ENCODE measurements around the gene HUS1. TPM values are rescaled to one million over a fixed set of nuclear protein-coding genes. Genes with fewer than 3 reads are reported as not detected.
"Not testable (repeated sequence)": the region's sequence is repeated elsewhere in the genome, so short reads cannot be mapped to it uniquely, and the experiment has no call there.

The HUS1 gene
- total RNA-seq (2014; rRNA removed; shearing (Covaris generic)): 12.2 and 15.9 TPM in 2 replicates

DNA sequence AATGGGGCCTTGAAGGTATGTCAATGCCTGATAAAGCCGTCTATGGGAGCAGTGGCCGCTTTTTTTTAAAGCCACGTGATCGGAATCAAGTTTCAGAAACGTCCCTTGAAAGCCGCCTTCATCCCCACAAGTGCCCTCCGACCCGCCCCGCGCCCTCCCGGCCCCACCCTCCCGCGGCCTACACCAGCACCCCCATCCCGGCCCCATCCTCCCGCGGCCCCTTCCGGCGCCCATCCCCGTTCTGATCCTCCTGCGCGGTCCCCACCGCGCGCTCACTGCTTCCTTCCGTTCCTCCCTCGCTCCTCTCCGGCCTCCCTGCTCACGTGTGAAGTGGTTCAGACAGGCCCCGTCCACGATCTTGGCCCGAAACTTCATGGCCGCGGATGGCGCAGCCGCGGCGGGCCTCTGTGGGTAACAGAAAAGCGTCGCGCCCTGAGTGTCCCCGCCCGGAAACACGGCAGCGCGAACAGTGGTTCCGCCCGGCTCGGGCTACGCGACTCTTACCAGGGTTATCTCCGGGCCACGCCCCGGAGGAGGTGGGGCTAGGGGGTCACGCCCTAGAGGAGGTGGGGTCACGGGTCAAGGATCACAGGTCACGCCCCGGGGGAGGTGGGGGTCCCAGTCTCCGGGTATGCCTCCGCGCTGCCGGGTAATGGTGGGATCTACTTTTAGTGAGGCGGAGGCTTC, at the start of gene HUS1:
Gene HUS1, minus strand, starts transcription at position 471 of the 687 bp plus-strand sequence. Its CDS starts 96 bp downstream, at position 375.
- Histone ChIP-seq H3K4me3 (ENCODE audit: insufficient read depth, low read depth, low read length) (peak within 1 kb of the TSS; percentile 69), H3K27me3 (ENCODE audit: control insufficient read depth, insufficient read depth, low read length) (no peaks in the 10 kb centered on the region), H3K36me3 (replicated peaks; ENCODE audit: control insufficient read depth, insufficient read depth, low read length) (peaks cover 27% of the 10 kb centered on the region)
- peak; percentile 98 for DNase-seq

DNA sequence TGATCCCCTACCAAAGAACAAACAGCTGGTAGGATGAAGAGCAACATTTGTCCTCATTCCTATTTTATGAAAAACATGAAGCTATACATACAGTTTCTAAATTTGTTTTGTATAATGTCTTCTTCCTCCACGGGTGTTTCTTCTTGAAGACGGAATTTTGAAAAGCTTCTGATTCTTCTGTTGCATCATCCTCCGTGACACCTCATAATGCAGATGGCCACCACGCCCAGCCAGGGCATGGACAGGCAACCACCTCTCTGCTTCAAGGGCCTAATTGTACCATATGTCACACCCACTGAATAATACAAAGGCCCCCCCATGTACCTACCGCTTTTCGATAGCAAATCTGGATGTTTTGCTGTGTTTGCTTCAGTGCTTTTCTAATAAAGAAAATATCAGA, 49.5 kb upstream of the HUS1 start, which contains the start of gene SUN3:
Gene SUN3, minus strand, starts transcription at position 170 of the 400 bp plus-strand sequence. Its CDS starts 169 bp downstream, at position 1.
- no peak for DNase-seq
- Histone ChIP-seq H3K4me3 (ENCODE audit: insufficient read depth, low read depth, low read length) (no peak within 1 kb of the TSS), H3K27me3 (ENCODE audit: control insufficient read depth, insufficient read depth, low read length) (peaks cover under 1% of the 10 kb centered on the region; the same call in 1 of the 2 replicates)

DNA sequence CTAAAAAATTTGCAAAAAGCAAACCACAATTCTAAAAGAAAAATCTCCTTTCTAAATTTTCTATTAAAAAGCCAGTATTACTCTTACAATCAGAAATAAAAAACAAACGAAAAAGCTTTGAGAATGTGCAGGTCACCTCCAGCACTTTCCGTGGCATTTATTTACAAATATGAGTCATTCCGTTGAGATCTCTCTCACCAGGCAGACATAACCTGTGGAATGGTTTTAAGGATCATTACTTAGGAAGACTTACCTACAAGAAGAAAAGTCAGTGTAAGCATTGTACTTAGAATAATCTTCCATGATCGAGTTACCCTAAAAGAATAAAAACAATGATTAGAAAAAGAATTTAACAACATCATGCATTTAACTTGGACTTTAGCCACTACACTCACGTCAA, 46.2 kb upstream of the HUS1 start:
- DNase-seq: no peak
- no peaks in the 10 kb centered on the region for H3K36me3 ChIP-seq (replicated peaks; ENCODE audit: control insufficient read depth, insufficient read depth, low read length)

More for the DNA sequence above, 49.5 kb upstream of the HUS1 start, which contains the start of gene SUN3:
- H3K36me3 ChIP-seq (replicated peaks; ENCODE audit: control insufficient read depth, insufficient read depth, low read length): no peaks in the 10 kb centered on the region

DNA sequence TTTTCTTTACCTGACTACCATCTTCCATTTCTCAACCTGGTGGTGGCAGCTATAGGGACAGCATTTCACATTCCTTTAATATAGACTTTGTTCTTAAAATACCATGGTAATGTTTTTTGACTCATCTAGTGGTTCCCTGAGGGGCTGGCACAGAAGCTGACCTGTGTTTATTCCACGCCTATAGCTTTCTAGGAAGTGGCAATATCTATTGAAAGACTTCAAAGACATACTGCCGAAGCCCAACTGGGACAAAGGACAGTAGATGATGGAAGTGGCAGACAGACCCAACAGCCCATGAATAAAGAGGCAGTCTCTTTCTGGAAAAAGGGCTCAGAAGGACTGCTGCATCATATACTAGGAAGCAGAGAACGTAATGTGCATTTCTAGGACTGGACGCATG, 38.3 kb upstream of the HUS1 start:
- Histone ChIP-seq H3K27me3 (ENCODE audit: control insufficient read depth, insufficient read depth, low read length) (no peaks in the 10 kb centered on the region), H3K36me3 (replicated peaks; ENCODE audit: control insufficient read depth, insufficient read depth, low read length) (no peaks in the 10 kb centered on the region), H3K4me3 (ENCODE audit: insufficient read depth, low read depth, low read length) (no peak overlapping the region)
- DNase-seq: no peak

More for the DNA sequence above, 46.2 kb upstream of the HUS1 start:
- Histone ChIP-seq H3K4me3 (ENCODE audit: insufficient read depth, low read depth, low read length) (no peak overlapping the region), H3K27me3 (ENCODE audit: control insufficient read depth, insufficient read depth, low read length) (no peaks in the 10 kb centered on the region)

DNA sequence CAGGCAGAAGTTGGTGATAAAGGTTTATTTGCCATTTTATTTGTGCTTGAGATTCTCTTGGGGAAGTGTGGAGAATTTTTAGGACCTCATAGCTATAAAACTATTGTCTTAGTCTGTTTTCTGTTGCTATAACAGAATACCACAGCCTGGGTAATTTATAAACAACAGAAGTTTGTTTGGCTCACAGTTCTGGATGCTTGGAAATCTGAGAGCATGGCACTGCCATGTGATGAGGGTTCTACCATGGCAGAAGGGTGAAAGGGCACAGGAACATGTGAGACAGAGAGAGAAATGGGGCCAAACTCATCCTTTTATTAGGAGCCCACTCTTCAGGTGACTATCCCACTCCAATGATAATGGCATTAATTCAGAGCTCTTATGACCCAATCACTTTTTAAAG, 37.2 kb upstream of the HUS1 start:
- Histone ChIP-seq H3K27me3 (ENCODE audit: control insufficient read depth, insufficient read depth, low read length) (no peaks in the 10 kb centered on the region), H3K4me3 (ENCODE audit: insufficient read depth, low read depth, low read length) (no peak overlapping the region), H3K36me3 (replicated peaks; ENCODE audit: control insufficient read depth, insufficient read depth, low read length) (no peaks in the 10 kb centered on the region)
- DNase-seq: no peak

DNA sequence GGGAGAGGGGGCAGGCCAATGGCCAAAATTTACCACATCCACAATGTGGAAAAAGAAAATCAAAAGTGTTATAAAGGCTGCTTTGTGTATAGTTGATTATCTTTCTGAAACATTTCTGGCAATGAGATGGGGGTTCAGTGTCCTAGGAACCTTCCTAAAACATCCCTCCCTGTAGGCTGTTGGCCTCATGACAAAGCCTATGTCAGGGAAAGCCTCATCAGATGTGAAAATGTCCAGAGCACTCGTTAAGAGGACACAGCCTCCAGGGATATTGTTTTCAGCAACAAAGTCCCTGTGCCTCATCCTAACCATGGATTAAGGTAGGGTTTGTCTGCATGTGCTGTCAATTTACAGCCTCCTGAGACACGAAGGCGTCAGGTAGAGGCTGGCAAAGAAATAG, 32.5 kb upstream of the HUS1 start:
- no peaks in the 10 kb centered on the region; the same call in 1 of the 2 replicates for H3K27me3 ChIP-seq (ENCODE audit: control insufficient read depth, insufficient read depth, low read length)
- DNase-seq: no peak
- H3K36me3 ChIP-seq (replicated peaks; ENCODE audit: control insufficient read depth, insufficient read depth, low read length): no peaks in the 10 kb centered on the region
- no peak overlapping the region for H3K4me3 ChIP-seq (ENCODE audit: insufficient read depth, low read depth, low read length)

DNA sequence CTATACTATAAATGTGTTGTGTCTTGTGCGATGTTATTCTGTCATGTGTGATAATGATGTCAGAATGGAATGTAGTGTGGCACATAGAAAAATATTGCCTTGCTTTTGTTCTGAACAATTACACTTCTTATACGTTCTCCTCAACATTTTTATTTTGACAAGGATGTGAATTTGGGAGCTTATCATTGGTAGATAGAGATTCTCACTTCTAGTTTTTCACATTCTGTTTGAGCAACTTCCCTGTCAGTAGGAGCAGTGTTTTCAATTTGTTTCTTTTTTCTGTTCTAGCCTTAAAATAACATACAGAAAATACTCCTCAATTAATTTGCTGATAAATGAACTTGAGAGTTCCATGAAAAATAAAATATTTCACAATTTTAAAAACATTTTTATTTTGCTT, 31.9 kb upstream of the HUS1 start:
- Histone ChIP-seq H3K4me3 (ENCODE audit: insufficient read depth, low read depth, low read length) (no peak overlapping the region), H3K36me3 (replicated peaks; ENCODE audit: control insufficient read depth, insufficient read depth, low read length) (no peaks in the 10 kb centered on the region), H3K27me3 (ENCODE audit: control insufficient read depth, insufficient read depth, low read length) (no peaks in the 10 kb centered on the region; the same call in 1 of the 2 replicates)
- no peak for DNase-seq

DNA sequence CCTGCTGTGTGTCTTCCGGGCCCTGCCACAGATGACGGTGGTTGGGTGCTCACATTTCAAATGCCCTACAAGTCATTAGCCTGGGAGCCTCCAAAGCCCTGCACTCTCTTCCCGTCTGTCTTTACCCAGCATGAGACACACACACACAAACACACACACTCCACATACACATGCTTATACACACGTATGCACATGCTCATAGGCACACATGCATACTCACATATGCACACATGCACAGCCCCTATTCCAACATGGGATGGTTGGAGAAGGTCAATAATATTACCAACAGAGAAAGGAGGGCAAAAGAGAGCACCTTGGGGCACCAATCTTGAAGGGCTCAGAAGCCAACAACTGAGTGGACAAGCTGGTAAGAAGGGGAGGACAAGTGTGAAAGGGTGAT, 30.5 kb upstream of the HUS1 start:
- Histone ChIP-seq H3K27me3 (ENCODE audit: control insufficient read depth, insufficient read depth, low read length) (no peaks in the 10 kb centered on the region; the same call in 1 of the 2 replicates), H3K36me3 (replicated peaks; ENCODE audit: control insufficient read depth, insufficient read depth, low read length) (no peaks in the 10 kb centered on the region), H3K4me3 (ENCODE audit: insufficient read depth, low read depth, low read length) (no peak overlapping the region)

DNA sequence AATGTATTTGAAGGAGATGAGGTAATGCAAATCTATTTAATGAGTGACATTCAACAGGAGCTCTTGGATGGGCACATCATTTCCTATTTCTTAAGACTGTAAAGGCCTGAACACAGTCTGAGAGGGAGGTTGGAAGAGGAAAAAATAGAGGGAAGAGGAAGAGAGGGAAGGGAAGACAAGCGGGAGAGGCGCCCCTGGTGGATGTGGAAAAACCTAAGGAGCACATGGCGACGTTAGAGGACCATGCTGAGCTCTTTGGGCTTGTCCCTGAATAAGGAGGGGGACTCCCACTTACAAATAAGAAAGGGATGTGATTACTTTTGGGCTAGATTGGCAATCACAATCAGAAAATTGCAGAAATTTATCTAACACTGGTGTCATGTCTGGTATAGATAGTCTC, 29.8 kb upstream of the HUS1 start:
- no peaks in the 10 kb centered on the region for H3K36me3 ChIP-seq (replicated peaks; ENCODE audit: control insufficient read depth, insufficient read depth, low read length)
- no peaks in the 10 kb centered on the region; the same call in 1 of the 2 replicates for H3K27me3 ChIP-seq (ENCODE audit: control insufficient read depth, insufficient read depth, low read length)
- H3K4me3 ChIP-seq (ENCODE audit: insufficient read depth, low read depth, low read length): no peak overlapping the region
- peak; percentile 22 for DNase-seq

More for the DNA sequence above, 30.5 kb upstream of the HUS1 start:
- DNase-seq: no peak

DNA sequence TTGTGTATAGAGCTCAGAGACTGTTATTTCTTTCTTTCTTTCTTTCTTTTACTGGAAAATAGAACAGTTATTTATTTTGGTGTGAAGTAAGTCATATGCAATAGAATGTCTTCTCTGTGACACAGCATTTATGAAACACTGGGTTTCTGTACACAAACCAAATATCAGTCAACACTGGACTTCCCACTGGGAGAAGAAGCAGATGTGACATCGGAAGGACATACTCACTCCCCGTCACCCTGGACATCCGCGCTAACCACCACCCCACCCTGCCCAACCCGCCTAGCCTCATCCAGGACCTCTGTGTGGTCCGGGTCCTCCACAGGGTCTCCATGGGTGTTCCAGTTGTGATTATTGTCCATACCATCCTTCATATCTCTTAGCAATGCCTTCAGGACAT, 27.5 kb upstream of the HUS1 start:
- no peaks in the 10 kb centered on the region; the same call in 1 of the 2 replicates for H3K27me3 ChIP-seq (ENCODE audit: control insufficient read depth, insufficient read depth, low read length)
- H3K4me3 ChIP-seq (ENCODE audit: insufficient read depth, low read depth, low read length): no peak overlapping the region
- no peak for DNase-seq
- no peaks in the 10 kb centered on the region for H3K36me3 ChIP-seq (replicated peaks; ENCODE audit: control insufficient read depth, insufficient read depth, low read length)

DNA sequence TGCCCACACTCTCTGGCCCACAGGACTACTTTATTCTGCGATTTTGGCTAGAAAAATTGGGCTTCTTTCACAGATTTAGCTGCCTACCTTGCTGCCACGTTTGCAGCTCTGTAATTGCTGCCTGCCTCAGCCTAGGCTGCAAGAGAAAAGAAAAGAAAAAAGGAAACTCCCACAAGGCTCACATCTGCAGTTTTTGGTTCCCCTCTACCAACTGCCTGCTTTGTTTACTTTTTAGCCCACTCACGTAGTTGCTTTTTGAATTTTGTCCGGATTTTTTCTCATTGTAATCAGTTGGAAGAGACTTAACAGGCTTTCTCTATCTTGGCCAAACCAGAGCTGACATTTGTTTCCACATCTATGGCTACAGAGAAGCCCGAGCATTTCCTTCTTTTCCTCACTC, 25.2 kb upstream of the HUS1 start:
- DNase-seq: no peak
- no peaks in the 10 kb centered on the region for H3K27me3 ChIP-seq (ENCODE audit: control insufficient read depth, insufficient read depth, low read length)
- H3K4me3 ChIP-seq (ENCODE audit: insufficient read depth, low read depth, low read length): no peak overlapping the region
- H3K36me3 ChIP-seq (replicated peaks; ENCODE audit: control insufficient read depth, insufficient read depth, low read length): no peaks in the 10 kb centered on the region

DNA sequence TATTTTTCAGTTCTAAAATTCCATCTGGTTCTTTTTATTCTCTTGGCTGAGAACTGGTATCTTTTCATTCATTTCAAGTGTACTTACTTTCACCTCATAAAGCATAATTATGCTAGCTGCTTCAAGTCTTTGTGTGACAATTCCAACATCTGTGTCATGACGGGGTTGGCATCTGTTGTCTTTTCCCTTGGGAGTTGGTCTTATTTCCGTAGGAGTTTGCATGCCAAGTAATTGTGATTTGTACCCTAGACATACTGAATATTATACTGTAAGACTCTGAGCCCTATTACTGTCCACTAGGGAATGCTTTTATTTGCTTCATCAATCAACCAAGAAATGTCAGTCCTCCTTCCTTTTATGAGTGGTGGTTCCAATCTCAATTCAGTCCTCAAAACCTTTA, 24.6 kb upstream of the HUS1 start:
- H3K36me3 ChIP-seq (replicated peaks; ENCODE audit: control insufficient read depth, insufficient read depth, low read length): no peaks in the 10 kb centered on the region
- no peaks in the 10 kb centered on the region for H3K27me3 ChIP-seq (ENCODE audit: control insufficient read depth, insufficient read depth, low read length)
- DNase-seq: no peak
- H3K4me3 ChIP-seq (ENCODE audit: insufficient read depth, low read depth, low read length): no peak overlapping the region

DNA sequence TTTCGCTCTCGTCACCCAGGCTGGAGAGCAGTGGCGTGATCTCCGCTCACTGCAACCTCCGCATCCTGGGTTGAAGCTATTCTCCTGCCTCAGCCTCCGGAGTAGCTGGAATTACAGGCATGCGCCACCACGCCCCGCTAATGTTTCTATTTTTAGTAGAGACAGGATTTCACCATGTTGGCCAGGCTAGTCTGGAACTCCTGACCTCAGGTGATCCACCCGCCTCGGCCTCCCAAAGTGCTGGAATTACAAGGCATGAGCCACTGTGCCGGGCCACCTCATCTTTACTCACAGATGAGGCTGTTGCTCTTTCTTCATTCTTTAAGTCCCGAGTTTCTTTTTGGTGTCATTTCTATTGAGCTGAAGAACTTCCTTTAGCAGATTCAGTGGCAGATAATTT, 20.7 kb upstream of the HUS1 start:
- not testable (repeated sequence) for H3K36me3 ChIP-seq (replicated peaks; ENCODE audit: control insufficient read depth, insufficient read depth, low read length); H3K4me3 ChIP-seq (ENCODE audit: insufficient read depth, low read depth, low read length); DNase-seq; H3K27me3 ChIP-seq (ENCODE audit: control insufficient read depth, insufficient read depth, low read length)

DNA sequence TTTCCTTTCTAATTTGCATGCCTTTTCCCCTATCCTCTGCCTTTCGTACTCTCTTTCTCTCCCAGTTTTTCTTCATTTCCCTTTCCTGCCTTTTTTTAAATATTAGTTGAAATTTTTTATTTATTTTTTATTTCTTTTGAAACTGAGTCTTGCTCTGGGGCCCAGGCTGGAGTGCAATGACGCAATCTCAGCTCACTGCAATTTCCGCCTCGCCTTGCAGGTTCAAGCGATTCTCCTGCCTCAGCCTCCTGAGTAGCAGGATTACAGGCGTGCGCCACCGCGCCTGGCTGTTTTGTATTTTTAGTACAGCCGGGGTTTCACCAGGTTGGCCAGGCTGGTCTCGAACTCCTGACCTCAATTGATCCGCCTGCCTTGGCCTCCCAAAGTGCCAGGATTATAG, 20.0 kb upstream of the HUS1 start:
- Histone ChIP-seq H3K36me3 (replicated peaks; ENCODE audit: control insufficient read depth, insufficient read depth, low read length) (no peaks in the 10 kb centered on the region), H3K27me3 (ENCODE audit: control insufficient read depth, insufficient read depth, low read length) (no peaks in the 10 kb centered on the region)

DNA sequence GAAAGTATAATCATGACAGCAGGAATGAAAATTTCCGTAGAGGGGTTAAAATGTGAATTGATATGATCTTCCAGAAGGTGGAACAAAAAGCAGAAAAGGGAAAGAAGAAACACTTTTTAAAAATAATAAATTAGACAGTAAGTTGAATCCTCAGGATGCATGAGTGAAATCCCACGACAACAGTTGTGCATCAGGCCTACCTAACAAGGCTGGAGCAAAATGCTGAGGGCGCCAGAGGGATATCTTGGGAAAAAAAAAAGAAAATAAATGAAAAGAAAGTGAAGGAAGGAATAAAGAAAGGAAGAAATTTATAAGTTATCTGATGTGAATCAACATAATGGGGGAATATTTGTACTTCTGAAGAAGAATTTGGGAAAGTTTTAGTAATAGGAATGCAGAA, 13.0 kb upstream of the HUS1 start:
- no peak for DNase-seq
- Histone ChIP-seq H3K4me3 (ENCODE audit: insufficient read depth, low read depth, low read length) (no peak overlapping the region), H3K27me3 (ENCODE audit: control insufficient read depth, insufficient read depth, low read length) (no peaks in the 10 kb centered on the region), H3K36me3 (replicated peaks; ENCODE audit: control insufficient read depth, insufficient read depth, low read length) (no peaks in the 10 kb centered on the region)

More for the DNA sequence above, 20.0 kb upstream of the HUS1 start:
- H3K4me3 ChIP-seq (ENCODE audit: insufficient read depth, low read depth, low read length): no peak overlapping the region
- no peak for DNase-seq

Data from H7 (cell line).